HCT116 (cell line): ENCODE results near the gene KBTBD13.

Experiments used
- POLR2A ChIP-seq: IDR thresholded peaks from 2 replicates; pipeline ENCODE4 v1.7.0; 2011; ENCODE audit warnings: borderline replicate concordance; ENCODE audit not compliant: insufficient read depth, insufficient read length; ENCODE audit errors: extremely low read depth
- SP1 ChIP-seq: IDR thresholded peaks from 2 replicates; pipeline ENCODE4 v1.6.1; 2012; ENCODE audit warnings: low read depth
- TF ChIP-seq, protein P1 (sequence below), 3 experiments: fragments of 200-600 bp in 1 of 3; sonication (generic) in 1 of 3; IDR thresholded peaks in 2 of 3; conservative IDR thresholded peaks in 1 of 3; 2 replicates each; pipeline ENCODE4 v1.5.1; 2012 to 2017; ENCODE audit warnings: low read depth in 2 of 3, low read length in 2 of 3, antibody characterized with exemption in 1 of 3, borderline replicate concordance in 1 of 3, control low read depth in 1 of 3, mild to moderate bottlenecking in 1 of 3, mixed read lengths in 1 of 3, mixed run types in 1 of 3, moderate library complexity in 1 of 3; ENCODE audit not compliant: insufficient read depth in 1 of 3
- TF ChIP-seq, protein P2 (sequence below): IDR thresholded peaks from 2 replicates; pipeline ENCODE4 v1.6.1; 2012

DNA sequence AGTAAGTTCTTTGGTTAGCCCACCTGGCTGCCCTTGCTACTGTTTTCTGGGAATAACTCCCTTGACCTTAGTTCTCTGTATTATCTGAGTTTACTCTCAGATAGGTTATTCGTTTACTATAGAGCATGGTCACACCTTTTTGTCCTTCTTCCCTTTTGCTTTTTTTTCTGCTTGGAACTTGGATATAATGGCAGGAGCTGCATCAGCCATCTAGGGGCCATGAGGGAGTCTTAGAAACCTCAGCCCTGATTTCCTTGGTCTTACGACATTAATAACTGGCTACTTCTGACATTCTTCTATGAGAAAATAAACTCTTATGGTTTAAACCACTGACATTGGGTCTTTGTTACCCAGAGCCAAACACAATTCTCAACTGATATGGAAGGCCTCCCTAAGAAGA, 34.8 kb upstream of the KBTBD13 start:
- TF ChIP-seq, protein P1, sequence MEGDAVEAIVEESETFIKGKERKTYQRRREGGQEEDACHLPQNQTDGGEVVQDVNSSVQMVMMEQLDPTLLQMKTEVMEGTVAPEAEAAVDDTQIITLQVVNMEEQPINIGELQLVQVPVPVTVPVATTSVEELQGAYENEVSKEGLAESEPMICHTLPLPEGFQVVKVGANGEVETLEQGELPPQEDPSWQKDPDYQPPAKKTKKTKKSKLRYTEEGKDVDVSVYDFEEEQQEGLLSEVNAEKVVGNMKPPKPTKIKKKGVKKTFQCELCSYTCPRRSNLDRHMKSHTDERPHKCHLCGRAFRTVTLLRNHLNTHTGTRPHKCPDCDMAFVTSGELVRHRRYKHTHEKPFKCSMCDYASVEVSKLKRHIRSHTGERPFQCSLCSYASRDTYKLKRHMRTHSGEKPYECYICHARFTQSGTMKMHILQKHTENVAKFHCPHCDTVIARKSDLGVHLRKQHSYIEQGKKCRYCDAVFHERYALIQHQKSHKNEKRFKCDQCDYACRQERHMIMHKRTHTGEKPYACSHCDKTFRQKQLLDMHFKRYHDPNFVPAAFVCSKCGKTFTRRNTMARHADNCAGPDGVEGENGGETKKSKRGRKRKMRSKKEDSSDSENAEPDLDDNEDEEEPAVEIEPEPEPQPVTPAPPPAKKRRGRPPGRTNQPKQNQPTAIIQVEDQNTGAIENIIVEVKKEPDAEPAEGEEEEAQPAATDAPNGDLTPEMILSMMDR (IDR thresholded peaks at IDR 0.05 in 2 of 3, conservative IDR thresholded peaks at IDR 0.05 in 1 of 3; ENCODE audit: borderline replicate concordance in 1 of 3, insufficient read depth in 1 of 3, low read depth in 2 of 3, low read length in 2 of 3), result no peak
- no peak for TF ChIP-seq SP1
- no peak for TF ChIP-seq POLR2A
- TF ChIP-seq, protein P2, sequence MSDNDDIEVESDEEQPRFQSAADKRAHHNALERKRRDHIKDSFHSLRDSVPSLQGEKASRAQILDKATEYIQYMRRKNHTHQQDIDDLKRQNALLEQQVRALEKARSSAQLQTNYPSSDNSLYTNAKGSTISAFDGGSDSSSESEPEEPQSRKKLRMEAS, result no peak
